ENCODE measurements around the gene GNL3.

The GNL3 gene

DNA sequence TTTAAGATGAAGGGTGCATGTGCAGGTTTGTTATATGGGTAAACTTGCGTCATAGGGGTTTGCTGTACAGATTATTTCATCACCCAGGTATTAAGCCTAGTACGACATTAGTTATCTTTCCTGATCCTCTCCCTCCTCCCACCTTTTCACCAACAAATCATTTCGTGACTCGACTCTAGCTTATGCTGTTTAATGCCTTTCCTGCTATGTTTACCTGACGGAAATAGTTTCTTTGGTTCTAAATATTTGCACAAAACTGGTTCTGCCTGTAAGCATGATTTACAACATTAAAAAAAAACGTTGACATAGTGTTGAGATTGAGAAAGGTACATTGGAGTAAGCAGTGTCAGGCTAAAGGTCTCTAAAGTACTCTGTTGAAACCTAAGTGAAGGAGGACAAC, 2.4 kb downstream of the GNL3 start:
- DNase-seq (ENCODE audit: low read depth, low spot score): no peak

DNA sequence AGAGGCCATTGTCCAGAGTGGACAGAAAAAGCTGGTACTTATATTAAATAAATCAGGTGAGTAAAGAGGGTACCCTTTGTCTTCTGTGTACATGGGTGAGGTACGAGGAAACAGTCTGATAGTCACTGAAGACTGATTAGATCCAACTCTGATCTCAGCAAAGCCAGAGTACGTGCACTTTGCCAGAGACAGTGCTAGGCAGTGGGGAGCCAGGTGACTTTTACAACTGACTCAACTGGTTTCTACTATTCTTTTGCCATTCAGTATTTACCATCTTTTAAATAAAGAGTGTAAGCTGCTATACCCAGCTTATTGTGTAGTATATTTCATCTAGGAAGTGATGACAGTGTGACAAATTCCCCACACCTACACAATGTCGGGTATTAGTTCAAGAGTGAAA, 3.3 kb downstream of the GNL3 start:
- DNase-seq (ENCODE audit: low read depth, low spot score): no peak

DNA sequence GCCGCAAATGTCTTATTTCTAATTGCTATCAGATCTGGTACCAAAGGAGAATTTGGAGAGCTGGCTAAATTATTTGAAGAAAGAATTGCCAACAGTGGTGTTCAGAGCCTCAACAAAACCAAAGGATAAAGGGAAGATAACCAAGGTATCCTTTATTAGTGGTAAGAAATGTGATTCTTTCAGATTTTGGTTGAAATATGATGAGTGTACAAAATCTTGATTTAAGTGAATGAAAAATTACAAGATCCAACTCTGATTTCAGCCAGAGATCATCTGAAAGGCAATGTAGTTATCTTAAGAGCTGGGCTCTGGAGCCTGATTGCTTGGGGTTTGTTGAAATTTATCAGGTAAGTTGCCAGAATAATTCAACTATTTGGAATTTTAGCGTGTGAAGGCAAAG, 4.7 kb downstream of the GNL3 start:
- DNase-seq (ENCODE audit: low read depth, low spot score): no peak

DNA sequence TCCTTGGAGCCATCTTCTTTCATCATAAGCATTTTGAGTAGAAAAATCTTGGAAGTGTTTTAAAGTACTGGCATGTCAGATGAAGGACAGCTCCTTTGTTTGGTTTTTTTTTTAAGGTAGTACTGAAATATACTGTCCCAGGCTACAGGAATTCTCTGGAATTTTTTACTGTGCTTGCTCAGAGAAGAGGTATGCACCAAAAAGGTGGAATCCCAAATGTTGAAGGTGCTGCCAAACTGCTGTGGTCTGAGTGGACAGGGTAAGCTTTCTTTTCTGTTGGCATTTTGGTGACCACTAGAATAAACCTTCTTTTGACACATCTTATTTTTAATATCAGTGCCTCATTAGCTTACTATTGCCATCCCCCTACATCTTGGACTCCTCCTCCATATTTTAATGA, 7.2 kb downstream of the GNL3 start:
- DNase-seq (ENCODE audit: low read depth, low spot score): no peak

DNA sequence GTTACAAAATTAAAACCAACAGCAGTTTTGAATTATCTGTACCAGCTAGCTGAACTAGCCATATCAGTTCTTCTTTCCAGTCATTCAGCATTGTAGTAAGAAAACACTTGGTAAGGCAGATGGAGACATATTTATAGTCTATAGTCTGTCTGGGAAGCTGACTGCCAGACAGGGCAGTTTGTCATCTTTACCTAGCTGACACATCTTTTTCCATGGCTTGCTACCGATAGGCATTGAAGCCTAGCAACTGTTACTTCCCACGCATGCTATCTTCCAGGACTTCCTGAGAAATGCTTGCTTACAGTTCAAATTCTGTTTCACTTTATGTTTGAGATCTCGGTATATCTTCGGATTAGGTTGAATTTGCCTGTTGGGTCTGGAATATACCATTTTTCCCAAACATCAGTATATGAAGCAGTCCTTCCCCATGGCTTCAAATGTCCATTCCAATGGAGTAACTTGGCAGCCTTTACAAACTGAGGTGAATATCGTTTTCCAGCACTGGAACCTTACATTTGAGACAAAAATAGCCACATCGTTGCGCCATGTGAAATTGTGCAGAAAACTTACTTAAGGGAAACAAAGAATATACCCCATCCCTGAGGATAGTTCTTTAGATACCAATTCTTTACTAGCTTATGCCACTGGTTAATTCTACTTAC, 8.8 kb downstream of the GNL3 start:
- no peak for DNase-seq (ENCODE audit: low read depth, low spot score)

DNA sequence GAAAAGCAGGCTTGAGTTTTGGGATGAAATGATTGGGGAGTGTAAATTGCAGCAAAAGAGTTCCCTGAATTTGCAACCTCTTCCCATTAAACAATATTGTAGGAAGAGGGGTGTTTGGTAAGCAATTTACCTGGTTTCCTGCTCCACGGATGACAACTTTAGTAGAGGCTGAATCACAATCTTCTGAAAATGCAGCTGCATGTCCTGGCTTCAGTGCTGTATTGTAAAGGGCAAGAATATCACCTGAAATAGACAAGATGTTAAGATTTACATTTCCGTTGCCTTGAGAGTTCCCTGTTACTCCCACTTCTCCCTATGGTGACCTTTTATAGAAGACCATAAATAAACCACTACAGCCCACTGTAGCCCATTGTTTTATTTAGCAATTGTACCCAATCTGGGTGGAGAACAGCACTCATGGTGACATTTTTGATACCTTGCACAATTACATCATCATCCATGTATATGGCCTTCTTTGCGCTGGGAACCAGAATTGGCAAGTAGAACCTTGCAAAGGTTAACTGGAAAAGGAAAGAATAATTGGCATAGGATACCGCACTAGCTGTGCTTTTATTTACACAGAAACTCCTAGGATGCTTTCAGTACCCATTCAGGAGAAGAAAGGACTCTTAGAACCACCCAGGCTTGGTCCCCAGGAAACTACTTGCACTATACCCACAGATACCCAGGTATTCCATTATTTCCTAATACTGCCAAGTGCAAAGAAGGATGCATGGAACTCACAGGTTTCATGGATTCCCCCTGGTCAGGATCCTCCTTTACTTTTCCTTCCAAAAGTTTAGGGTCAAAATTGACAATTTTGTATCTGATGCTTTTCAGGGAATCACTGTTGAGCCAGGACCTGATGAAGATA, 10.2 kb downstream of the GNL3 start:
- no peak for DNase-seq (ENCODE audit: low read depth, low spot score)

DNA sequence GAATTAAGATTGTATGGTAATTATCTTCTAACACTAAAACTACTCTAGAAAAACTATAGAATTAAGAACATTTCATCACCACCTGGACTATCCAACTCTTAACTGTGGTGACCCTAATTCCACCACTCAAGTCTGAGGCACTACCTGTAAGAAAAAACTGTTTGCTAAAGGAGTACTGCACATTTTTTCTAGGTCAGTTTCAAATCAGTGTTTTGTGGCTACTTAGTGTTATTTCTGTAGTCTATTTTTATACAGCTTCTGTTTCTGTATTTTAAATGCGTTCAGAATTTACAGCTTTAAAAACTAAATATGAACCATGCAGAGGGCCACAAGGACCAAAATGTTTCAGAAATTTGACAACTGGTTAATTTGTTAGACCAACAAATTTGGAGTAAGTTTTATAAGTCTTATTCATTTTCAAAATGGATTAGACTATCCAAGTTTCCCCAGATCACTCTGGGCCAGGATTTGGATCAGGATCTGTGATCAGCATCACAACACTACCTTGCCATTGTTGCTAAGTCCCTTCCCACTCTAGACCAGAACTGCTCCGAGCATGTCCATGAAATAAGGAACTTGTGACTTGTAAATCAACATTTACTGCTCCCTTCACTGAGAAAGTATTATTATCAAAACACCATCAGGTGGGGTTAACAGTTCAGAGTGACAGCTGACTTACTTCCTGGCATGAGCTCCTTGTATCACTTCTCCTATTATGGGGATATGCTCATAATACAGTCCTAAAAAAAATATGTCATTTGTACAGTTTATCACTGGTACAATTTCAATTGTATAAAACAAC, 11.2 kb downstream of the GNL3 start:
- no peak for DNase-seq (ENCODE audit: low read depth, low spot score)

DNA sequence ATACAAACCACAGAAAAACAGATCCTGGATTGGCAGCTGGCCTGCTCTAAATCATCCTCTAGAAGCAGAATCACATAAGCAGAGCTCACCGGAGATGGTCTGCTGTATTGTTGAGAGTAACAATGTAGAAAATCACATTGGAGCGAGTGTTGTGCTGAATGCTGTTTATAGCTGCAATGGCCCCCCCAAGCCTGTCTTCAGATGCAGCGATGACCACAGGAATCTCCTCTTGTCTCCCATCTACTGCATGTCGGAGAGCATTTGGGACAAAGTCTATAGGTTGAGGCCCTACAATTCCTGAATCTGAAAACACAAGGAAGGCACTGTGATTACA, 11.8 kb downstream of the GNL3 start:
- no peak for DNase-seq (ENCODE audit: low read depth, low spot score)

DNA sequence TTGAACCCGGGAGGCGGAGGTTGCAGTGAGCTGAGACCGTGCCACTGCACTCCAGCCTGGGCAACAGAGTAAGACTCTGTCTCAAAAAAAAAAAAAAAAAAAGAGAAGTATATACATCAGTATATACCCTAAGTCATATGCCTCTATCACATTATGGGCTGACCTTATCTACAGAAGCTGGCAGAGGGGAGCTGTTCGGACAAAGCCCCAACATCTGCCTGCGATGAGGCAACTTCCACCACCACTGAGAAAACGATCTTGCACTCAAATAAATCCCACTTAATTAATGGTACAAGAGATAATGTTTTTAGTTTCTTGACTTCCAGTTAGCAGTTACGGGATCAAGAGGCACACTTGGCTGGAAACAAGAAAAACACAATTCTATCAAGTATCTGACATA, 17.5 kb downstream of the GNL3 start:
- DNase-seq (ENCODE audit: low read depth, low spot score): no peak

DNA sequence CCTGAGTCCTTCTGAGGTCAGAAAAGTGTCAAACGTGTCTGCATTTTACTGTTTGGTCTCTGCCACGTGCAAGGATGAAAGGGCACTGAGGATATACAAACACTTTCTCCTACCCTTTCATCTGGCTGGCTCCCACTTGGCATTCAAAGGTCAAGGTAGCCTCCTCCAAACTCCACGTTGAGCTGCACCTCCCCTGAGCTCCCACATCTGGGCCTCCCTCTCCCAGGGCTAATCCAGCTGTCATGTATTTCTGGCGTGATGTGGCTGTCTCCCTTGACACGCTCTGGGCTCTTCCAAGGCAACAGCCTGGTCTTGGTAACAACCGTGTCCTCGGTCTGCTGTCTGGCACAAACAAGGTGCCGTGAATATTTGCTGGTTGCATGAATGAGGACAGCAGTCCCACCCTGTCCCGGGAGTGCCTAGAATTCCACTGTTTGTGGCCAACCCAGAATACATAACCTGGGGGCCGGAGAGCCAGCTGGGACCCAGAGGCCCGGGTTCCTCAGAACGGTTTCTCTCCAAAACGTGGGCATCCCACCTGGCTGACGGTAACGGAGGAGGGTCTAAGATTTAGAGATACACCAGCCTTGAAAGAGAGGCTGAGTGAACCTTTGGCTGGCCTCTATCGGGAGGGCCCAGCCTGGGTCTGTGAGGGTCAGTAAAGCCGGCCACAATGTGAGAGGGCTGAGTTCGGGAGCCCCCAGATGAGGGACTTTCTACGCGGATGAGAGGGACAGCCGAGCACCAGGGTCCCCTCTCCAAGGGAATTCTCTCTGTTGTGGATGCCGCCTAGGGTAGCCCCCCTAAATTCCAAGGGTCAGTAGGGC, 19.0 kb downstream of the GNL3 start:
- DNase-seq (ENCODE audit: low read depth, low spot score): no peak

DNA sequence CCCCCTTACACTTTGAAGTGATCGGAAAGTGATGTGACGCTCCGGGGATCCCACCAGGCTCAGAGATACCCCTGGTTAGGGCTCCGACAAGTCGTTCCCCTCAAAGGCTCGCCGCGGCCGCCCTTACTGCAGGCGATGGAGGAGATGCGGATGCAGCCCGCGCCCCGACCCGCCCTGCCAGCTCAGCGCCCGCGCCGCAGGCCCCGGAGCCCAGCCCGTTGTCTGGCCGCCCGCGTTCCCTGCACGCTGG, 19.5 kb downstream of the GNL3 start:
- no peak for DNase-seq (ENCODE audit: low read depth, low spot score)

DNA sequence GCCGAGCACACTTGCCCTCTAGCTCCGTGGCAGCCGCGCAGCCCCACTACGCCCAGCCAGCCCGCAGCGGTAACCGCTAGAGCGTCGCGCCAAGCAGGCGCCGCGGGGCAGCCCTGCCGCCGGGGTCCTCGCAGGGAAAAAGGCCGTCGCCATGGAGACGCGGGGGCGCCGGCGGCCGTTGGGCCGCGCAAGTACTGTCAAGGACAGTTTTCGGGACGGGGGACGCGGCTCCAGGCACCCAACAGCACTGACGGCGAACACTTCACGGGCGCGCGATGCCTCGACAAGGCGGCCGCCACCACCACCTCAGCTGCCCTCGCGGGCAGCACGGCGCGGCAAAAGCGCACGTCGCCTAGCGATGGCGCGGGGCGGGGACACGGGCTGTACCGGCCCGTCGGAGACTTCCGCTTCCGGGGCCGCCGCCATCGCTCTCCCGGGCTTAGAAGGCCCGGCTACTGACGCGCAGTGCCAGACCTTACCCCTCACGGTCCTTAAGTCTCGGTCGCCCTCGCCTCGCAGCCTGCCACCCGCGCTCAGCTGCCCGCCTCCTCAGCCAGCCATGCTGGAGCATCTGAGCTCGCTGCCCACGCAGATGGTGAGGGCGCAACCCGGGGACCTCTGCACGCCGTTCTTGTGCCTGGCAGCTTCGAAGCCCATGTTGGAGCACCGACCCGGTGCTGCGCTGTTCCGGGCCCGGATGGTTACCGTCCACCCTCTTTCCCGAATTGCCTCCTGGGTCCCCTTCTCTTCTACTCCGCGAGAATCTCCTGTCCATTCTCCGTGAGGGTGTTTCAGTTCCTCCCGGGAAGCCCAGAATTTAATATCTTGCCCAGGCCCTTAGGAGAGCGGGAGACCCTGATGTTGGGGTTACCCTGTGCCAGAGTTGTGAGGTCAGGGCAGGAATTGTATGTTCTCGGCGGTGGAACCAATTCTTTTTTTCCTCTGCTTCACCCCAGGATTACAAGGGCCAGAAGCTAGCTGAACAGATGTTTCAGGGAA, 20.2 kb downstream of the GNL3 start, which contains the start of the genes GLT8D1 and SPCS1:
GLT8D1 (minus strand) TSS at position 104 of the 999 bp plus-strand sequence. CDS start 5,331 bp downstream, outside the sequence.
SPCS1 (plus strand) TSS at position 419 of the 999 bp plus-strand sequence; CDS start at position 560, 141 bp downstream.
- DNase-seq (ENCODE audit: low read depth, low spot score): no peak

DNA sequence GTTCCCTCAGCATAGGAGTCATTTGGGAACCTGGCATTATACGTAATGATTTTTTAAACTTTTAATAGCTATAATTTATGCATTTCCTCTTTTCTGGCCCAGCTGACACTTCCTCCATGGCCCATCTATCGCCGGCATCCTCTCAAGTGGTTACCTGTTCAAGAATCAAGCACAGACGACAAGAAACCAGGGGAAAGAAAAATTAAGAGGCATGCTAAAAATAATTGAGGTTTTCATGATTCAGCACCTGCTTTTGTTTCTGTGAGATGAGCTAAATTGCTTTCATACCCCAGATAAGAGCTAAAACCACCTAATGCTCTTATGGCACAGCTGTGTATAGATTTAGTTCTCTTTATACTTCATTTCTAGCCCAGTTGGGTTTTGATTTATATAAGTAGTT, 21.8 kb downstream of the GNL3 start:
- no peak for DNase-seq (ENCODE audit: low read depth, low spot score)

DNA sequence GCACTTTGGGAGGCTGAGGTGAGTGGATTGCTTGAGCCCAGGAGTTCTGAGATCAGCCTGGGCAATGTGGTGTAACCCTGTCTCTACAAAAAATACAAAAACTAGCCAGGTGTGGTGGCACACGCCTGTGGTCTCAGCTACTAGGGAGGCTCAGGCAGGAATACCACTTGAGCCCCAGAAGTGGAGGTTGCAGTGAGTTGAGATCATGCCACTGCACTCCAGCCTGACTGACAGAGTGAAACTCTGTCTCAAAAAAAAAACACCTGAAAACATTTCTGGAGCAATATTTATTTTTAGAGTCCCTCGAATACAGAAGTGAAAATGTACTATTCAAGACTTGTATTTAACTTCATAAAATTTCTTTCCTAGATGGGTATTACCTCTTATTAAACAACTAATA, 24.7 kb downstream of the GNL3 start:
- DNase-seq (ENCODE audit: low read depth, low spot score): no peak

DNA sequence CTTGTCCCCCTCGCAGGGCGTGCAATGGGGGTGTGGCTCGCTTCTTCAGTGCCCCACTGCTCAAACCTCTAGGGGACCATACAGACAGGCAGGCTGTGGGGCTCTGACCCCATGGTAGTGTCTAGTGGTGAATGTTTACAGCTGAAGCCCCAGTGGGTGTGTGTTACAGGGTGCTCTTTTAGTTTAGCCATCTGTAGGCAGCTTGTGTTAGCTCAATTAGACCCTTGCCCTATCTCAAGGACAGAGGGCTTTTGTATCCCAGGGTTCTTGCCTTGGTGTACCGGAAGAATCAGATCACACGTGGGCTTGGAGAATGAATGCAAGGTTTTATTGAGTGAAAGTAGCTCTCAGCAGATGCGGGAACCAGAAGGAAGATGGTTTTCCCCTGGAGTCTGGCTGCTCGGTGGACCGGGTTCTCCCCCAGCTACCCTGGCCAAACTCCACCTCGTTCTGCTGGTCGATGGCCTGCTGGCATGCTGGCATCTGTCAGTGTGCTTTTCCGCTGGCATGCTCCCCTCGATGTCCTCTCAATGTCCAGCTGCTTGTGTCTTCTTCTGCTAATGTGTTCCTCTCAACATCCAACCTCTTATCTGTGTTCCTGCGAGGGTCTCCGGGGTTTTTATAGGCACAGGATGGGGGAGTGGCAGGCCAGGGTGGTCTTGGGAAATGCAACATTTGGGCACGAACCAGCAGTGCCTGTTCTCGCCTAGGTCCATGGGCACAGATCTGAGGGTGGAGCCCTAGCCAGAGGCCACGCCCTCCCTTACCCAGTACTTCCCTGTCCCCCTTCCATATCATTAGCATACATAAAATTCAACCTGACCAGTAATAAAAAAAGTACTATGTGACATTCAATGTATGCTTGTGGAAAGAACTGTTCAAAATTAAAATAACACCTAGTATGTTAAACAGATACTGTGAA, 26.7 kb downstream of the GNL3 start:
- DNase-seq (ENCODE audit: low read depth, low spot score): no peak

DNA sequence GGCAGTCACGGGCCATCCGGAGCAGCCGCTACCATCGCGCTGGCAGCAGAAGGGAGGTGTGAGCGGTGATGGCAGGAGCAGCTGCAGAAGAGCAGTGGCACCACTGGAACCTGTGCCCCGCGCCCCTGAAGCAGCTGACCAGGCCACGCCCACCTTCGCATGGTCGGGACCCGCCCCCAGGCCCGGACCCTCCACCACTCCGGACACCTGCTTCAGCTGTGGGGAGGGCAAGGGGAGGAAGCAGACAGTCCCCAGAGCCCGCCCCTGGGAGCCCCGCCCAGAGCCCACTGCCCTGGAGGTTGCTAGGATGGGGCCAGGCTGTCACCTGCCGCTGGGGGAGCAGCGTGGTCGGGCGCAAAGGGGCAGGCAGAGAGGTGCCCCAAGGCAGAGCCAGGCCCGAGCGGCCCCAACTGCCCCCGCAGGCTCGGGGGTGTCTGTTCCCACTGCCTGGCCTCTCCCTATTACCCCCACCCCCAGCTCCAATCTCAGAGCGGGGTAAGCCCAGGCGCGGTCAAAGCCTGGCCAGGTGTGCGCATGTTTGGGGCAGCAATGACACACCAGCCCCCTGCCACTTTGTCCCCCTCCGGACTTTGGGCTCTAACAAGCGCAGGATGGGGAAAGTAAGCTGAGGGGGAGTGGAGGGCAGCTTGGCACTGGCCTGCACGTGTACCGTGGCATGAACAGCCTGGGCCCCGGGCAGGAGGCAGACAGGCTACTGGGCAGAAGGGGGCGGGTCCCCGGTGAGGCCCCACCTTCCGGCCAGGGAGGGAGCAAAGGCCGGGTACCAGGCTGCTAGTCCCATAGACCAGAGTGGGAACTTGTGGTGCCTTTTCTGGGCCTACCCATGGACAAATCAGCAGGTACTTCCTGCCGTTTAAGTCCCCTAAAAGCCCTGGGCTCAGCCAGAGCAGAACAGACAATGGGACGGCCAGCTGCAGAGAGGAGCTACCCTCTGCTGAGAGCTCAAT, 28.8 kb downstream of the GNL3 start:
- DNase-seq (ENCODE audit: low read depth, low spot score): peak; percentile 86

DNA sequence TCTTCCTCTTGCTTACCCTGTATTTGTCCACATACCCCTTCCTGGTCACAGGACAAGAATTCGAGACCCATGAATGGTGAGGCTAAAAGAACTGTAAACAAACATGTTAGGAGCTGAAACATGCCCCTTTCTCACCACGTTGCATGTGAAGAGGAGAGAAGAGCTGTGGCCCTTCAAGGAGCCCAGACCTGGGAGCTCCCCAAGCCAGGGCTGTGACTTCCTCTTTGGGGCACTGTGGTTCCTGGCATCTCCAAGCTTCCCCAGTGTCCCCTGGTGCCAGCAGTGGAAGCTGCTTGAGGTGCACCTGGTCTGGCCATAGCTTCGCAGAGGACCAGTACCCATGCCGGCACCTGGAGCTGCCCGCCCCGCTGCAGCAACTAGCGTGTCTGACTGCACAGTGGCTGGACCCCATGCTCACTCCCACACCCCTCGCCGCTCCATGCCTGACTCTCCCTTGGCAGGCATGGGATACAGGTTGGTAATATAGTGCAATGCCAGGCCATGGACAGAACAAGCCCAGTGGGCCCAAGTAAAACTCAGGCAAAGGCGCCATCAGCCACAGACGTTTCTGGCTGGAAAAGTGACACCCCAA, 30.0 kb downstream of the GNL3 start:
- DNase-seq (ENCODE audit: low read depth, low spot score): no peak

DNA sequence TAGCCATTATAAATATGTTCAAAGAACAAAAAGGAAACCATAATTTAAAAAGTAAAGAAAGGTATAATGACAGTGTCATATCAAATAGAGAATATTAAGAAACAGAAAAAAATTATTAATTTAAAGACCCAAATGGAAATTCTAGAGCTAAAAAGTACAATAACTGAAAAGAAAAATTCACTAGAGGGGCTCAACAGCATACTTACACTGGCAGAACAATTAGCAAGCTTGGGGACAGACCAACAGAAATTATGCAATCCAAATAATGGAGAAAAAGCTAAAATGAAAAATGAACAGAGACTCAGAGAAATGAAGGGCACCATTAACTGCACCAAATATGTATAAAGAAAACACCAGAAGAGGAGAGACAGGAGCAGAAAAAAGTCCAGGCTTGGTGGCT, 33.8 kb downstream of the GNL3 start:
- DNase-seq (ENCODE audit: low read depth, low spot score): no peak

All from iPS DF 19.7 (cell line).